IPS DF 6.9 (cell line): Measurements from ENCODE around the gene PPM1E.
"Not testable (repeated sequence)": the region's sequence is repeated elsewhere in the genome, so short reads cannot be mapped to it uniquely, and the experiment has no call there.

ENCODE experiments used
- DNase-seq: peaks from one replicate; pipeline ENCODE4 v3.0.0-alpha.2; 2013; ENCODE audit warnings: low read depth, low spot score
- H3K27ac ChIP-seq: one replicate; pipeline ENCODE4 v1.5.1; 2013; ENCODE audit warnings: low read length, control low read depth
- H3K27me3 ChIP-seq: 2 replicates; pipeline ENCODE4 v1.6.1; 2013; ENCODE audit warnings: mild to moderate bottlenecking, low read length; ENCODE audit not compliant: control insufficient read depth, insufficient read depth
- H3K36me3 ChIP-seq: 2 replicates; pipeline ENCODE4 v1.6.1; 2013; ENCODE audit warnings: low read length; ENCODE audit not compliant: control insufficient read depth, insufficient read depth
- H3K4me1 ChIP-seq: 2 replicates; pipeline ENCODE4 v1.6.1; 2013; ENCODE audit warnings: low read length; ENCODE audit not compliant: control insufficient read depth, insufficient read depth
- H3K4me3 ChIP-seq: 2 replicates; pipeline ENCODE4 v1.5.1; 2013; ENCODE audit warnings: mild to moderate bottlenecking, low read length
- H3K9me3 ChIP-seq: 2 replicates; pipeline ENCODE4 v1.6.1; 2013; ENCODE audit warnings: low read length, inconsistent platforms; ENCODE audit not compliant: control insufficient read depth, insufficient read depth
- WGBS: extraction: QIAGEN DNeasy Blood & Tissue Kit; methylation state at CpG from one replicate; pipeline ENCODE4 v1.1.7; 2013; ENCODE audit warnings: mixed read lengths, missing lambda C conversion rate; ENCODE audit not compliant: insufficient read length, insufficient coverage; 5-methylcytosine and 5-hydroxymethylcytosine counted together

PPM1E gene

DNA sequence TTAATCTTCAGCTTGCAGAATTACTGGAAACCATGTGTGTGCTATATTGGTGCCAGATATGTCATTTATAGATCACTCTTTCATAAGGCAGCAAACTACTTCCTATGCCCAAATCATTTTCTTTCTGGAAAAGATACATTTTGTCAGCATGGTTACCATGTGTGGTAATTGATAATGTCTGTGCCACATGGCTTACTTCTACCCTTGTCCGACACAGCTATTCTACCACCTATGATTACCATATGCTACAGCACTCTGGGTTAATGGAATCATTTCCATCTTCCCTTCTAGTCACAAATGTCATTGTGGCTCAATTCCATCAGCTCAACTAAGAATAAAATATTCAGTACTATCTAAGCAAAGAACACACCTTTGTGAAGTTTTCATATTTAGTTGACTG is 8.0 kb upstream of the PPM1E start:
- Histone ChIP-seq H3K27me3 (no peaks in the 10 kb centered on the region; the same call in 1 of the 2 replicates), H3K27ac (no peak overlapping the region), H3K36me3 (no peaks in the 10 kb centered on the region), H3K4me1 (no peaks in the 10 kb centered on the region), H3K9me3 (no peaks in the 10 kb centered on the region), H3K4me3 (no peak overlapping the region)
- WGBS, result no CpG with 5 or more reads among the region's 1 CpG
- DNase-seq, result no peak

- H3K27ac ChIP-seq, H3K4me1 ChIP-seq, H3K27me3 ChIP-seq, H3K4me3 ChIP-seq, H3K9me3 ChIP-seq, H3K36me3 ChIP-seq, DNase-seq: not testable (repeated sequence)
These were observed 6.0 kb upstream of the PPM1E start for GRCh38 chr17:58749627-58750026.

DNA sequence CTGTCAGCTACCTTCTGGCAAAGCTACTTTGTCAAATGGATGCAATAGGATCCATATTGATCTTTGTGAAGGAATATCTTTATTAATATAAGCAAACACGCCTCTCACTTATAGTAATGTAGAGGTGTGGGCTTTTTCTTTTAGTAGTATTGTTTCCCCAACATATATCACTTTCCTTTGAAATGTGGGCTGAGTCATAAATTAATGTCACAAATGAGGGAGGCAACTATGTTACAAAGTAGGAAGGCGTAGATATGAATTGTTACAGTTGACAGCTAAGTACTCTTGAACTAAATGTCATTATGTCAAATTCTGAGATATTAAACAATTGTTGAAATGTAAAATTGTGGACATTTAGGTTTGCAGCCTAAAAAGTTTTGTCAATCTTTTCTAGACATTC is 2.6 kb upstream of the PPM1E start:
- no CpG with 5 or more reads among the region's 2 CpGs for WGBS

DNA sequence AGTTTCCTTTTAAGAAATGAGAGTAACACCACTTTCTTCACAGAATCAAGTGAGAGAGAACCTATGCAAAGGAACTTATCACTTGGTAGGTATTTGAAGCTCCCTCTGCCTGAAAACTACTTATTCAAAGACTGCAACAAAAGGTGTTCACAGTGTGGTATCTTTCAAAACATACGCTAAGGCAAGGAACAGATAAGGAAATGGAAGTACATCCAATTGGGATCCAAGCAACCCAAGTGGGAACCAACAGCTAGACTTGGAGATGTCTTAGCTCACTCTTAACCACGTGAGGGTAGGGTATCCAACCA is 431 bp upstream of the PPM1E start:
- Histone ChIP-seq H3K36me3 (no peaks in the 10 kb centered on the region), H3K4me3 (peak overlapping the region; percentile 16; the same call in 1 of the 2 replicates), H3K27me3 (no peaks in the 10 kb centered on the region; the same call in none of the 2 replicates), H3K27ac (no peak overlapping the region), H3K4me1 (no peaks in the 10 kb centered on the region), H3K9me3 (no peaks in the 10 kb centered on the region)
- no peak for DNase-seq
- WGBS, result no CpG with 5 or more reads among the region's 2 CpGs

More for the DNA sequence above, 2.6 kb upstream of the PPM1E start:
- H3K9me3 ChIP-seq, result no peaks in the 10 kb centered on the region
- no peak overlapping the region for H3K4me3 ChIP-seq
- H3K36me3 ChIP-seq, result no peaks in the 10 kb centered on the region
- H3K27ac ChIP-seq, result no peak overlapping the region
- H3K27me3 ChIP-seq, result no peaks in the 10 kb centered on the region; the same call in none of the 2 replicates
- DNase-seq, result no peak
- no peaks in the 10 kb centered on the region for H3K4me1 ChIP-seq

DNA sequence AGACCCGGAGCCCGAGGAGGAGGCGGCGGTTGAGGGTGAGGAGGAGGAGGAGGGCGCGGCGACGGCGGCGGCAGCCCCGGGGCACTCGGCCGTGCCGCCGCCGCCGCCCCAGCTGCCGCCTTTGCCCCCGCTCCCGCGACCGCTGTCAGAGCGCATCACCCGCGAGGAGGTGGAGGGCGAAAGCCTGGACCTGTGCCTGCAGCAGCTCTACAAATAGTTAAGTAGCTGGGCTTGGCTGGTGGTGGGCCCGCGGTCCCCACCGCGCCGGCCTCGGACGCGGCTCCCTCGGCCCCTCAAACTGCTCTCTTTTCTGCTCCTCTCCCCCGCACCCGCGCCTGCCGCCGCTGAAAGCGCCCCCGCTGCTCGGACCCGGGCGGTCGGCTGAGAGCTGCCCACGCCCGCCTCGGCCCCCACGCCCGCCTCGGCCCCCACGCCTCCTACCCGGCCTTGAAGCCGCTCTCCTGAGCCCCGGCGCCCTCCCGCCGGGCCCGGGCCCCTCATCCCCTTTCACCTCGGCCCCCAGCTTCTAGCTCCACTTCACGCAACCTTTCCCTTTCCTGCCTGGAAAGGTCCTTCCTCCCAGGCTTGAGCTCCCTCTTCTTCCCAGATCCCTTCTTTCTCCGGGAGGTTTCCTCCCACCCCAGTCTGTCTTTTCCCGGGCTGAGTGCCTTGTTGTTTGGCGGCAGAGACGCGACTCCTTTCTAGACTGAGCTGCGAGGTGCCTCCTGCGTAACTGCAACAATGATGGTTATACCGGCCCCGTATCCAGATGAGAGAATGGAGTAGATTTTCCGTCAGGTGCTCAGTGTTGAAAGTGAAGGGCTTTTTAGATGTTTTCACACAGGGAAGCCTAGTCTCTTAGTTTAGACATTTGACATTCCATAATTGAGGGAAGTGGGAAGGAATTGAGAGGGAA is 850 bp downstream of the PPM1E start:
- DNase-seq, result no peak
- Histone ChIP-seq H3K27me3 (no peaks in the 10 kb centered on the region; the same call in 1 of the 2 replicates), H3K4me3 (peak overlapping the region; percentile 78), H3K27ac (no peak overlapping the region), H3K4me1 (no peaks in the 10 kb centered on the region), H3K36me3 (no peaks in the 10 kb centered on the region), H3K9me3 (no peaks in the 10 kb centered on the region)
- no CpG with 5 or more reads among the region's 72 CpGs for WGBS

- Histone ChIP-seq H3K36me3 (no peaks in the 10 kb centered on the region), H3K27ac (no peak overlapping the region), H3K4me3 (peak overlapping the region; percentile 78; the same call in 1 of the 2 replicates), H3K27me3 (no peaks in the 10 kb centered on the region; the same call in 1 of the 2 replicates), H3K9me3 (no peaks in the 10 kb centered on the region), H3K4me1 (no peaks in the 10 kb centered on the region)
- no CpG with 5 or more reads among the region's 5 CpGs for WGBS
- DNase-seq, result no peak
These were observed 1.5 kb downstream of the PPM1E start for GRCh38 chr17:58757162-58757613.

- Histone ChIP-seq H3K4me1 (no peaks in the 10 kb centered on the region), H3K4me3 (no peak overlapping the region), H3K27ac (no peak overlapping the region), H3K36me3 (no peaks in the 10 kb centered on the region), H3K9me3 (no peaks in the 10 kb centered on the region), H3K27me3 (no peaks in the 10 kb centered on the region; the same call in 1 of the 2 replicates)
- WGBS, result no CpG with 5 or more reads among the region's 8 CpGs
- DNase-seq, result no peak
These were observed 3.2 kb downstream of the PPM1E start for GRCh38 chr17:58758890-58759289.

DNA sequence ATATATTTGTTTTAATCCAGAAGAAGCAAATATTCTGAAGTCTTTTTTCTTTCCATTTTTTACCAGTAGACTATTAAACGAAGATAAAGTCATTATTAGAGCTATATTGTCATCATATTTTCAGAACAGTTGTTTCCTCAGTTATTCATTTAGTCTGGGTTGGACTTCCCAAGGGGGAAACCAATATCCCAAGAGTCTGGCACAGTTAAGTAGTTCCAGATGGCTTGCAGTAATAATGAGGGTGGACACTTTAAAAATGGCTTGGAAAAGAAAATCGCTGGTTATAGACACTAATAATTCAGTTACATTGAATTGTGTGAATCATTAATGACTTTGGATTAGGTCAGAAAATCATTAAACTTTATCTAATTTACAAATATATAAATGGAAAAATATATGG is 3.9 kb downstream of the PPM1E start:
- no peak for DNase-seq
- no peaks in the 10 kb centered on the region; the same call in 1 of the 2 replicates for H3K27me3 ChIP-seq
- WGBS, result no CpG with 5 or more reads among the region's 2 CpGs
- H3K9me3 ChIP-seq, result no peaks in the 10 kb centered on the region
- H3K36me3 ChIP-seq, result no peaks in the 10 kb centered on the region
- H3K4me3 ChIP-seq, result no peak overlapping the region
- H3K27ac ChIP-seq, result no peak overlapping the region
- H3K4me1 ChIP-seq, result no peaks in the 10 kb centered on the region

DNA sequence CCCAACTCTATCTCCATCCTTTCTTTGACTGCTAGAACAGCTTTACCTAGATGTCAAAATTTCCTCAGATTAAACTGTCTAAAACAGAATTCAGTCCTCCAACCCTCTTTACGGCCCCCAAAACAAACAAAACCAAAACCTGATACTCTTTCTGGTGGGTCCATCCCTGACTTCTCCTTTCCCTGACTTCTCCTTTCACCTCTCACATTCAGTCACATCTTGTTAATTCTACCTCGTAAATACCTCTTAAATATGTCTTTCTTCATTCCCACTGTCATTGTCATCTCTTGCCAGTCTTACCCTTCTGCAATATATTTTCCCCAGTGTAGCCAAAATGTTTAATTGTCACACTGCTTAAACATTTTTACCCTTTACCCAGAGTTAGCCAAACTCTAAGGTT is 4.6 kb downstream of the PPM1E start:
- Histone ChIP-seq H3K27me3 (no peaks in the 10 kb centered on the region; the same call in 1 of the 2 replicates), H3K9me3 (no peaks in the 10 kb centered on the region), H3K4me3 (no peak overlapping the region), H3K4me1 (no peaks in the 10 kb centered on the region), H3K36me3 (no peaks in the 10 kb centered on the region), H3K27ac (no peak overlapping the region)
- 100% methylated on average over 1 of the region's 2 CpGs for WGBS
- no peak for DNase-seq

DNA sequence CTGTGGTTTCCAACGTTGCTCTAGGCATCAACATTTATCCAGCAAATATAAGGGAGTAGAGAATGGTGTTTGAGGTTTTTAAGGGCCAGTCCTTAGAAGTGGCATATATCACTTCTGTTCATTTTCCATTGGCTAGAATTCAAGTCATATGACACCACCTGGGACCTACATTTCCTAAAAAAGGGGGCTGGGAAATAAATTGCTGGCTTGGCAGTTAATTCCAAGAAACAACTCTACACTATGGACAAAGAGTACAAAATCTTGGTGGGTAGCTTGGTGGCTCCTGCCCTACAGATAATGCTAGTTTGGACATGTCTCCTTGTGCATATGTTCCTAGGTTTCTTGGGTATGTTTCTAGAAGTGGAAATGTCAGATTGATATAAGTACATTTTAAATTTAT is 7.6 kb downstream of the PPM1E start:
- H3K27me3 ChIP-seq, result no peaks in the 10 kb centered on the region
- WGBS, result no CpG with 5 or more reads among the region's 1 CpG
- no peaks in the 10 kb centered on the region for H3K36me3 ChIP-seq
- no peak overlapping the region for H3K27ac ChIP-seq
- no peaks in the 10 kb centered on the region for H3K4me1 ChIP-seq
- no peaks in the 10 kb centered on the region for H3K9me3 ChIP-seq
- no peak for DNase-seq
- H3K4me3 ChIP-seq, result no peak overlapping the region

GRCh38 chr17:58764373-58764772 is 8.7 kb downstream of the PPM1E start:
- Histone ChIP-seq H3K27me3 (no peaks in the 10 kb centered on the region), H3K9me3 (no peaks in the 10 kb centered on the region), H3K4me3 (no peak overlapping the region), H3K36me3 (no peaks in the 10 kb centered on the region), H3K27ac (no peak overlapping the region), H3K4me1 (no peaks in the 10 kb centered on the region)
- no peak for DNase-seq
- no CpG with 5 or more reads among the region's 5 CpGs for WGBS
